HuH-7 (cell line): ENCODE measurements around the gene CNN2.

Experiments used
- DNase-seq: peaks from one replicate; pipeline ENCODE4 v3.0.0; 2011; ENCODE audit warnings: low spot score

Gene CNN2

DNA sequence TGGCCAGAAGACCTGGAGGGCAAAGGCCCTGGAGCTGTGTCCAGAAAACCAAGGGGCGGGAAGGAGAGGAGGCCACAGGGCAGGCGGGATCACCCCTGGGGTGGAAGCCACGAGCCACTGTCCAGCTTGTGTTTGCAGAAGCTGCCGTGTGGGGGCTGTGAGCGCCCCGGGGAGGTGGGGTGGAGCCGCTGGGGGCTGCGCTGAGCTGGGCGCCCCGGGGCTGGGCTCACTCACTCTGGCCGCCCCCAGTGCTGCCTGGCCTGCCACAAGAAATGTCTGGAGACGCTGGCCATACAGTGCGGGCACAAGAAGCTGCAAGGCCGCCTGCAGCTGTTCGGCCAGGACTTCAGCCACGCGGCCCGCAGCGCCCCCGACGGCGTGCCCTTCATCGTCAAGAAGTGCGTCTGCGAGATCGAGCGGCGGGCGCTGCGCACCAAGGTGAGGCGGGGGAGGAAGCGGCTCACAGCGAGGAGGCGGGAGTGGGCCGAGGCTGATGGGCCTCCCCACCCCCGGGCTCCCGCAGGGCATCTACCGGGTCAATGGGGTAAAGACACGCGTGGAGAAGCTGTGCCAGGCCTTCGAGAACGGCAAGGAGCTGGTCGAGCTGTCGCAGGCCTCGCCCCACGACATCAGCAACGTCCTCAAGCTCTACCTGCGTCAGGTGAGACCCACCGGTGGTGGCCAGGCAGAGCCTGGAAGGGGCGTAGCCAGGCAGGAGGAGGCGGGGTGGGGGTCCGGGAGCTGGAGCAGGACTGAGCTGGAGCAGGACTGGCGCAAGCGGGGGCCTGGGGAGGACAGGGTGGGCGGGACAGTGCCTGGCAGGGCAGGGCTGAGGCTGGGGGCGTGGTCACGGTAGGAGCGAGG lies 55.1 kb downstream of the CNN2 start:
- no peak for DNase-seq

DNA sequence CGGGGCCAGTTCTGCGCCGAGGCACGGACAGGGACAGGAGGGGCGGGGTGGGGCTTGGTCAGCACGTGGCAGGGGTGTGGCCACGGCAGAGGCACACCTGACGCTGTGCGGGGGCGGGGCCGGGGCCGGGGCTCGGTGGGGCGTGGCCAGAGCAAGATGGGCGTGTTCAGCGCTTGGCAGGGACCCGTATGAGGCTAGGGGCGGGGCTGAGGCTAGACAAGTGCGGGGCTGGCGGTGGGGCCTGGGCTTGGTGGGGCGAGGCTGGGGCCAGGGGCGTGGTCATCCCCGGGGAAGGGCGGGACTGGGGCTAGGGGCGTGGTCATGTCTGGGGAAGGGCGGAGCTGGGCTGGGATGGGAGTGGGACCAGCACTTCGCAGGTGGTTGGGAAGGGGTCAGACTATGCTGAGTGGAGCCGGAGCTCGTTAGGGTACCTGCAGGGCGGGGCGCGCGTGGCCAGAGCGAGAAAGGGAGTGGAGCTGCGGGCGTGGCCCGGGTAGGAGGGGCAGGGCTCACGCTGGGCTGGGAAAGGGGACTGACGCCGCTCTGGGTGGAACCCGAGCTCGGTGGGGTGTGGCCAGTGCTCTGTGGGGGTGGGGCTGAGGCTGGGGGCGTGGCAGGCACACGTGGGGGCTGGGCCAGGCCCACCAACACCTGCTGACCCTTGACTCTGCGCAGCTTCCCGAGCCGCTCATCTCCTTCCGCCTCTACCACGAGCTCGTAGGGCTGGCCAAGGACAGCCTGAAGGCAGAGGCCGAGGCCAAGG lies 55.9 kb downstream of the CNN2 start:
- peak; percentile 84 for DNase-seq

DNA sequence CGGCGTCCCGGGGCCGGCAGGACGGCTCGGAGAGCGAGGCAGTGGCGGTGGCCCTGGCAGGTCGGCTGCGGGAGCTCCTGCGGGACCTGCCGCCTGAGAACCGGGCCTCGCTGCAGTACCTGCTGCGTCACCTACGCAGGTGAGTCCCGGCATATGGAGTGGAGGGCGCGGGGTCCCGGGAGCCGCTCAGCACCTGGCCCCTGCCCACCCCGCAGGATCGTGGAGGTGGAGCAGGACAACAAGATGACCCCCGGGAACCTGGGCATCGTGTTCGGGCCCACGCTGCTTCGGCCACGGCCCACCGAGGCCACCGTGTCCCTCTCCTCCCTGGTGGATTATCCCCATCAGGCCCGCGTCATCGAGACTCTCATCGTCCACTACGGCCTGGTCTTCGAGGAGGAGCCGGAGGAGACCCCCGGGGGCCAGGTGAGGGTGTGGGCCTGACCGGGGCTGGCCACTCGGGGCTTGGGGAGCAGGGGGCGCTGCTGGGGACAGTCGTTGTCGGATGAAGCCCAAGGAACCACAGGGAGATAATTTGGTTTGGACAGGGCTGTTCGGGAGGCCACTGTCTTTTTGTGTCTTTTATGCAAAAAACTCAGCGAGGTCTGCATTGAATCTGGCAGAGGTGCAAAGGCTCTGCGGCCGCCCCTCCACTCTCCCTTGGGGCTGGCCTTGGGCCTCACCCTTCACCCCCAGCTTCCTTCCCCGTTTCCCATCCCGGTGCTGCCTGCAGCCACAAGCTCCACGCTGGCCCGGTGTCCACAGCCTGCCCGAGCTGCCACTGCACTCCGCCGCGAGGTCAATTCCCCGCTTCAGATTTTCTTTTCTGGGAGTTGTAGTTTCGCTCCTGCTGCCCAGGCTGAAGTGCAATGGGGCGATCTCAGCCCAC lies 56.8 kb downstream of the CNN2 start:
- no peak for DNase-seq

DNA sequence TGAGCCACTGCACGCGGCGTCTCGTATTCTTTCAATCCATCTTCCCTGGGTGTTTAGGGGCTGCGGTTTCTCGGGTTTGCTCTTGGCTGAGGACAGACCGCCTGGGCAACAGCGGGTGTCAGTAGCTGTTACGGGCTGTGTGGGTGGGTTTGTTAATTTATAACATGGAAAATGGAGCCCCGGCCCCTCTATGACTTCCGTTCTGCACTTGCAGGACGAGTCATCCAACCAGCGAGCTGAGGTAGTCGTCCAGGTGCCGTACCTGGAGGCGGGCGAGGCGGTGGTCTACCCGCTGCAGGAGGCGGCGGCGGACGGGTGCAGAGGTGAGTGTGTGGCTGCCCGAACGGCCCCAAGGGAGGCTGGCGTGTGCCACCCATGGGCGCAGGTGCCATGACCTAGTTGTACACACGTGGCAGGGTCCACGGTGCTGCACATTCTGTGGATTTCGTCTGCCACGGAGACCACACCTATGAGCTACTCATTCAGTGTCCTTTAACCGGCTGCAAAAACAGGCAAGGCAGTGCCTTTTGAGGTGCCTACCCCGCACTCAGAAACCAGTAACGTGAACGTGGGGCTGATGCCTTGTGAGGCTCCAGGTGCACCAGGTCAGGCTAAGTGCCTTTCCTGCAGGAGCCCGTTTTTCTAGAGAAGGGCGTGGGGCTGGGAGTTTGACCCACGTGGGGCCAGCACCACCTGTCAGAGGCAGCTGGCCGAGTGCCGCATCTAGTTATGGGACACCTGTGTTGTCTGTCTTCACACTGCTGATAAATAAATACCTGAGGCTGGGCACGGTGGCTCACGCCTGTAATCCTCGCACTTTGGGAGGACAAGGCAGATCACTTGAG lies 57.8 kb downstream of the CNN2 start:
- DNase-seq = no peak

DNA sequence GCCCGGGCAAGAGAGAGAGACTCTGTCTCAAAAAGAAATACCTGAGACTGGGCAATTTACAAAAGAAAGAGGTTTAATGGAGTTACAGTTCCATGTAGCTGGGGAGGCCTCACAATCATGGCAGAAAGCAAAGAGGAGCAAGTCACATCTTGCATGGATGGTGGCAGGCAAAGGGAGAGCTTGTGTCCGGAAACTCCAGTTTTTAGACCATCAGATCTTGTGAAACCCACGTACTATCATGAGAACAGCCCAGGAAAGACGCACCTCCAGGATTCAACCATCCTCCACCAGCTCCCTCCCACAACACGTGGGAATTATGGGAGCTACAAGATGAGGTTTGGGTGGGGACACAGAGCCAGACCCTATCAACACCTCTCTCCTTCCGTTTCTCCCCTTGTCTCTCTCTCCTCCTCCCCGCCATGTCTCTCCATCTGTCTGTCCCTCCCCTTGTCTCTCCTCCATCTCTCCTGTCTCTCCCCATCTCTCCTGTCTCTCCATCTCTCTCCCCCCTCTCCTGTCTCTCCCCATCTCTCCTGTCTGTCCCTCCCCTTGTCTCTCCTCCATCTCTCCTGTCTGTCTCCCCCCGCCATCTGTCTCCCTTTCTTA lies 58.7 kb downstream of the CNN2 start:
- DNase-seq = no peak

DNA sequence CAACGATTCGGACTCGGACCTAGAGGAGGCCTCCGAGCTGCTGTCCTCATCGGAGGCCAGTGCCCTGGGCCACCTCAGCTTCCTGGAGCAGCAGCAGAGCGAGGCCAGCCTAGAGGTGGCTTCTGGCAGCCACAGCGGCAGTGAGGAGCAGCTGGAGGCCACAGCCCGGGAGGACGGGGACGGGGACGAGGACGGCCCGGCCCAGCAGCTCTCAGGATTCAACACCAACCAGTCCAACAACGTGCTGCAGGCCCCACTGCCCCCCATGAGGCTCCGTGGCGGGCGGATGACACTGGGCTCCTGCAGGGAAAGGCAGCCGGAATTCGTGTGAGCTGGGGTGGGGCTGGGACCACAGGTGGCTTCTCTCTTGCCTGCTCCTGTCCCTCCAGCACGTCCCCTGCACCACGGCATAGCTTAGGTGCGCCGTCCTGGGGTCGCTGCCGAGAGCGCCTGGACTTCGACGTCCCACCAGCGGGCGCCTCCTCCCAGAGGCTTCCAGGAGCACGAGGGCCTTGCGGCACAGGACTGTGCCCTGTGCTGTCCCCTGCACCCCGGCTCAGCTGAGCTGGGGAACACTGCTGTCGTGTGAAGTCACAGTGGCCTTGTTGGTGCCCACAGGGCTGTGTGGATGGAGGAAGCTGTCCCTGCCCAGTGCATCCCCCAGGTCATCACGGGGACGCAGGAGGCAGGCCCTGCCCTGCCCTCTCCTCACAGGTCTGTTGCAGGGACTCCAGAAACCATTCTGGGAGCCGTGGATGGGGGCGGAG lies 59.5 kb downstream of the CNN2 start:
- DNase-seq = no peak

DNA sequence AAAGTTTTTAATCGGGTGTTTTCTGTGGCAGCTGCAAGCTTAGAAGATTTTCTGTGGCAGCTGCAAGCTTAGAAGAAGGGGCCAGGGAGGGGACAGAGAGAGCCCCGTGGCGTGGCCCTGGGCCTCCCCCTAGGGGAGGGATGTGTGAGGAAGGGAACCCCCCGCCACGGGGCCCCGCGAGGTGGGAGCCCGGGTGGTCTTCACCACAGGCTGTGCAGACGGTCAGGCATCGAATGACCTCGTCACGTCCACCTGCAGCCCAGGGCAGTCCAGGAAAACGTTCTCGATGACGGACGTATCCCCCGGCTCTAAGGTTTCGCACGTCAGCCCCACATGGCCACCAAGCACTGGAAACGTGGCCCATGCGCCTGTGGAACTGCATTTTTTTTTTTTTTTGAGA lies 60.2 kb downstream of the CNN2 start:
- no peak for DNase-seq

DNA sequence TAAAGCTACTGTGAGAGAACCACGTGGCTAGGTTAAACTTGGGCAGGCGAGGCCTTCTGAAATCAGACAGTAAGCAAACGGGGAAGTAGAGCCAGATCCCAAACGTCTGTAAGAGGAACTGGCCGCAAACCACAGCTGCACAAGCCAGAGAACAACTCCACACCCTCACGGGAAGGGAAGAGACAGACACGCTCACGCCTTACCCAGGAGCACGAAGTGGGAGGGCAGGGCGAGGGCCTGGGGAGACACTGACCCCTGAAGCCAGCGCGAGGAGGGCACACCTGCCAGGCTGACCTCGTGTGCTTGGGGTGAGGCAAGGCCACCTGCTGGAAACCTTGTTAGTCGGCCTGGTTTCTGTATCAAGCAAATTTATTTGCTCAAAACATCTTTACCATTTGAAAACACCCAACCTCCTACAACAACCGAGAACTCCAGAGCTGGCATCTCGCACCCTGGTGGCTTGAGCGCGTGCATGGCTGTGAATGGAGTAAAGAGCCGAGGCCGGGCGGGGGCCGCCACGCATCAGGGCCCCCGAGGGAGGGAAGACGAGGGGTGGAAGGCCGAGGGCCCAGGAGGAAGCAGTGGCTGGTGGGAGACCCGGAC lies 61.5 kb downstream of the CNN2 start:
- DNase-seq = no peak

DNA sequence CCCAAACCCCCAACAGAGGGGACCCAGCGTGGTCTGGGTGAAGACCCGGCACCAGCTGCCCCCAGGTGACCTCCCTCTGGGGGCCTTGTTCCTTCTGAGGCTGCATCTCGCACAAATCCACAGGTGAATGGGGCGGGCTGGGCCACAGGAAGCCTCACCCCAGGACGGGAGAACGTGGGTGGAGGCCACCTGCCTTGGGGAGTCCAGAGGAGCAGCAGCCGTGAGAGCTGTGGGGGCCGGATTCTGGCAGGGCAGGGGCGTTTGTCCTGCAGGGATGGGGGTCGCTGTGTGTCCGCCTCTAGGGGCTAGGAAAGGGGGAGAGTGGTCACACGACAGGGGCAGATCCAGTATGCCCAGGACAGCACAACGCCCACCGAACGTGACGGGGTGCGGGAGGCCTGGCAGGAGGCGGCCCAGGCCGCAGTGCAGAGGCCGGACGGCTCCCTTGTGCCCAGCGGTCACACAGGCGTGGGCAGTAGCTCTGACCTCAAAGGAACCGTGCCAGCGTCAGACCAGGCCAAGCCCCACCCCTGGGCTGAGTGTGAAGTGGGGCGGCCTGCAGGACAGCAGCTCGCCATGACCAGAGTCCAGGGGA lies 62.1 kb downstream of the CNN2 start:
- no peak for DNase-seq
